CD4-positive, alpha-beta T cell treated with Interferon gamma for 1 hour (primary cell): ENCODE measurements around the gene NCOA5.

ENCODE experiments used
- DNase-seq: peaks from one replicate; pipeline ENCODE4 v3.0.0-alpha.2; 2020

NCOA5 gene

DNA sequence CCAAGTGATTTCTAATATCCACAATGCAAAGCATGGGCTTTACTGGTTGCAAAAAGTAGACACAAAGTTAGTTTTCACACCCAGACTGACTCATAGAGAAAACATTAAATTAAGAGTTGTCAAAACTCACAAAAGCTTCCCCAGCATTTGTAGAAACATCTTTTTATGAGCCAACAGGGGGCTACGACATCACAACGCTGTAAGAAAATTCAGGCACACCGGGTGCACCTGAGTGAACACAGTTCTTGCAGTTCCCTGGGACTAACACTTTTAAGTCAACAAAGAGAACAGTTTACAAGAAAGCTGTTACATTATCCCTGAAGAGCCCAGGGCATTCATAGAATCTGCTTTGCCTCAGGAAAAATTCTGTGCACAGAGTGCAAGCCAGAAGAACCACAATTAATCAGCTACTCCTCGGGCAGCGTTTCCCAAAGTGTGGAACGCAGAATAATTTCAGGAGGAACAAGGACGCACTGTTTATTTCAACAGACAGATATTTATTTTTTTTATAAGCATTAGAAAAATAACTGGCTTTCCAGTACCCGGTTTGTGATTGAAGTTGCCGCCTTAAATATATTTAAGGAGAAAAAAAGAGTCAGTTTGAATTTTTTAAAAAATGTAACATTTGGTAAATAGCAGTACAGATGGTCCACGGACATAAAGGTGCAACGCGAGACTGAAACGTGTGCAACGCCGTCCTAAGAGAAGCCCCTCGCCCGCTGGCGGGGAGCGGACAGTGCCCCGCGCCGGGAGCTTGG is 1.2 kb downstream of the NCOA5 start:
- DNase-seq = no peak

DNA sequence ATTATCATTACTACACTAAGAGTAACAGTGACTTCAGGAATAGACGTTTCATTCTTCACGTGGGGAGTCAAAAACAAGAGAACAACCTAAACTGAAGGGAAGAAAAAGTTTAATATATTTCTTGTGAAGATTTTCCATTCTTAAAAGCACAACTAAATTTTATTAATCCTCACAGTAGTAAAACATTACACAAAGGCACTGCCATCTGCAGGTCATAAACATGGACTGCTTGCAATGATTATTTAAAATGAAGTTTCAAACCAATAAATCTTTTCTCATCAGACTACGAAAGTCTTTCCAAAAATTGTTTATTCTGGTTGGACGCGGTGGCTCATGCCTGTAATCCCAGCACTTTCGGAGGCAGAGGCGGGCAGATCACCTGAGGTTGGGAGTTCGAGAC is 2.6 kb downstream of the NCOA5 start:
- no peak for DNase-seq

DNA sequence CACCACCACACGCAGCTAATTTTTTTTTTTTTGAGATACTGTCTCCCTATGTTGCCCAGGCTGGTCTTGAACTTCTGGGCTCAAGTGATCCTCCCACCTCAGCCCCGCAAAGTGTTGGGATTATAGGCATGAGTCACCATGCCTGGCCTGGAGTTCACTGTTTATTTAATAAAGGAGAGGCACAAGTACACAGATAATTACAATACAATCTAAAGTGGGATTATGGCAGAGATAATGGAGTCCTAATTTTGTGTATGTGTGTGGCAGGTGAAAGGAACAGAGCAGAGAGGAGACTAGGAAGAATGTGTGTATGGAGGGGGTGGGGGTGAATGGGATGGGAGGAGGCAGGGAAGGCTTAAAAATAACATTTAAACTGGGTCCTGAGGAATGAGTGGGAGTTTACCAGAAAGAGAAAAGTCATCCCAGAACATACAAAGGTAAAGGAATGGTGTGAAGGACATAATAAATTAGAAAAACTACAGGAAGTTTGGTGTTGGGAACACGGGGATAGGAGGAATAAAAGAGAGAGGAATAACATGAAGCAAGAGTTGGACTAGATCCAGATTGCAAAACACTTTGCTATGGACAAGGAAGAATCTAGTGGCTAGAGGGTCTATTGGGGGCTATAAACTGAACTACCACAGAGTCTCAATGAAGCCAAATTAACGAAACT is 4.4 kb downstream of the NCOA5 start:
- no peak for DNase-seq

DNA sequence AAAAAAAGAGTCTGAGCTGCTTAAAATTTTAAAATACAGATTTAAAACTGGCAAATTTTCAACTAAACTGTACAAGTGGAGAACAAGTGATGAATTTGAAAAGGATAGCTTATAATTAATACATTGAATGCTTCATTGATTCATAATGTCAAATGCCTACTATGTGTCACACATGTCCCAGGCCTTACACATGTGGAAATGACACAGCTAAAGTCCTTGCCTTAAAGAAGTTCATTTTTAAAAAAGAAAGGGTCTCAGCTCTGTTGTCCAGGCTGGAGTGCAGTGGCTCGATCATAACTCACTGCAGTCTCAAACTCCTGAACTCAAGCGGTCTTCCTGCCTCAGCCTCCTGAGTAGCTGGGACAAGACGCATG is 5.0 kb downstream of the NCOA5 start:
- DNase-seq = no peak

DNA sequence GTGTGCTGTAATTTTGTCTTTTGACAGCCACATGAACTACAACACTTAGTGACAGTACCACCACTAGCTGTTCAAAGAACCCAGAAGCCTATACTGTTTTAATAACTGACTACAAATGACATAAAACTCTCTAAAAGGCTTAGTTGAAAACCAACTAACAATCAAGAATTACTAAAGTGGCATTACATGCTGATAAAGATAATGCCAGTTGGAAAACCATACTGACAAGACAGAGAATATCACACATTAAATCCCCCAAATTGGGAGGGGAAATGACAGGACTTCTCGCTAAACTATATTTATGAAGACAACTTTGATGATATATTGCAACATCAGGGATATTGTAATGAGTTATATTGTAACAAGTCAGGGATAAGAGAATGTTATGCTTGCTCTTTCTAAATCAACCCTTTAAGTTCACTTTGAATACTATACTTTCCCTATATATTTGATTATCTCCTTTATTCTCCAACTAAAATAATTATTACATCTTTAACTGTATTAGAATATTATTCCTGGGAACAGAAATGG is 6.2 kb downstream of the NCOA5 start:
- no peak for DNase-seq

DNA sequence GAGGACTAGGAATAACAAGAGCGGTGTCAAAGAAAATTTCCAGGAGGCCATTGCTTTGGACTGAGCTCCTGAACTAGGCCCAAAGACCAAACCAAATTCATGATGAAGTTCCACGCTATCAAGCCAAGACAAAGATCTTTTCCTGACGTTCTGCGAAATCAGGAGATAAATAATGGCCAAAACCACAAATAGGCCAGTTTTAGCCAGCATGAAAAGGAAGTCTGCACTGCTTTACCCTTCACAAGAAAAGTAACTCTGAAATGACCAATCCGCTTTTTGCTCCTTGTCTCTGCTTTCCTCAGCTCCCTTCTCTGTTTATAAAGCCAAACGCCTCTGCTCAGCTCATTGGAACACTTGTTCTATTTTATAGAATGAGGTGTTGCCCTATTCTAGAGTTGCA is 6.7 kb downstream of the NCOA5 start:
- no peak for DNase-seq

DNA sequence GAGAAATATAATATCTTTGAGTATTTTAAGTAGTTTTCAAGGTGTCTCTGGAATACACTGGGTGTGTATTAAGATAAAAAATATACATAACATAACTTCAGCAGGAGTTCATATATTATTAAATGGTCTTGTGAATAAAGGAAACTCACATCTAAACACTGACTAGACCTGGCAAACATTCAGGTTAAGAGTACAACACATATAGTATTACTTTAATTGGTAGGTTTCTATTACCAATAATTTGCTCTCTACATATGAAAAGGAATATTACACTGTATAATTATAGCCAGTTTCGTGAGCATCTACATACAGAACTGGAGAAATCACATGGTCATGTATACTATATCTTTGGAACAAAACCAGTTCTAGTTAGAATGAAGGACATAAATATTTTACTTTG is 8.7 kb downstream of the NCOA5 start:
- no peak for DNase-seq

DNA sequence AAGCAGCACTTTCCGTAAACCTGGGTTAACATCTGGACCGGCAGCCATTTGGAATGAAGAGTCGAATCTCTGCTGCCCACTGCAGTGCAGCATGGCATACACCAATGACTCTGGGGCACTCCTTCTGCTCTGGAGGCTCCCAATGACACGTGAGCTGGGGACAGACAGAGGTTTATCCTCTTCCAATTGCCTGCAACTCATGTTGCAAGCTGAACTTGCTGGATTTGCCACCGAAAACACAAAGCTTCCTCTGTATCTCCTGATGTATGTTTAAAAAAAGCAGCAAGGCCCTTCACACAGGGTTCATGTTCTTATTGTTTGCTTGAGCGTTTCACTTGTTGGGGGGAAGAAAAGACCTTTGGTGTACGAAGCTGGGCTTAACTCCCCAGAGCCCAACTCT is 10.8 kb downstream of the NCOA5 start:
- DNase-seq = no peak

DNA sequence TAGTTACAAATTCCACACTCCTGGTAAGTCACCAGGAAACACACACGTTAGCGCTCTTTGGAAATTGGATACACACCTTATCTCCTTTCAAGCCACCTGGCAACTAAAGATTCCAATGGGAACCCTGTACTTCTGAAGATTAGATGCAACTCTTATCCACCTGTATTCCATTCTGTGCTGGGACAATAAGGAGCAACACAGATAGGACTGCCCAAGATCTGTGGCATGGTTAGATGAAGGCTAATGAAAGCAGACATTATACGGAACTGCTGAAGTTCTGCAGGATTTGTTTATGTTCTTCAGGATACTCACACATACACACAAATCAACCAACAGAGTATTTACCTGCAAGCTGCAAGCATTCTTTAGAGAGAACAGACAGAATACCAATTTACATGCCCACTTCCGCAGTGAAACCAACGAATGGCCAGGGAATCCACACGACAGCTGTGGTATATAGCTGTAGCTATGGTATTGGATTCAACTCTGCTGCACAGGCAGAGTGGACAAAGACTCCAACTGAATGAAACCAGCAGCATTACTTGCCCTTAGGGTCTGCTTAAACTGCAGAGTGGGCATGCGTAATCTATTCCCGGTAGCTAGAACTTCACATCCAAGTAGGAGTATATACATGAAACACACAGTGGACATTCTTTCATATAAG is 12.0 kb downstream of the NCOA5 start:
- no peak for DNase-seq

DNA sequence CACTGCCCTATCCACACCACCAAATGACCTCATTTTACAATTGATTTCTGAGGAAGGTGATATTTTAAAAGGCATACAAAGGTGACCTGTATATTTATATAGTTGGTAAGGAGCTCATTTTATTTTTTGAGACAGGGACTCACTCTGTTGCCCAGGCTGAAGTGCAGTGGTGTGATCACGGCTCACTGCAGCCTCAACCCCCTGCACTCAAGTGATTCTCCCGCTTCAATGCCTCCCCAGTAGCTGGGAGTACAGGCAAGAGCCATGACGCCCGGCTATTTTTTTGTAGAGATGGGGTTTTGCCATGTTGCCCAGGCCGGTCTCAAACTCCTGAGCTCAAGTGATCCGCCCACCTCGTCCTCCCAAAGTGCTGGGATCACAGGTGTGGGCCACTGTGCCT is 13.0 kb downstream of the NCOA5 start:
- DNase-seq = no peak

DNA sequence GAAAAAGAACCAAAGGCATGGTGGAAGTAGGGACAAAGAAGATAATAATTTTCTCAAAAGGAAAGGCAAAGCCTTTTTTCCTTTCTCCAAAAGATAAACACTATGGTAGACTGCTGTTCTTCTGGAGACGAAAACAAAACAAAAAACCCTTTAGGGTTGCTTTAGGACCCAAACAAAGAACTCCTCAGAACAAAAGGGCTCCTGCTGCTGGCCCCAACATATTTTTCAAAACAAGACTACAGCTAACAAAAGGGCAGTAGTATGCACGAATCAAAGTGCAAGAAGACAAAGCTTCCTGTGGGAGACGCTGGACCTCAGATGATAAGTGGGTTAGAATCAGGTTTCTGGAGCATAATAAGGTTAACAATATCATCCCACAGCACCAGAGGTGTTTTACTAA is 15.8 kb downstream of the NCOA5 start:
- DNase-seq = no peak

DNA sequence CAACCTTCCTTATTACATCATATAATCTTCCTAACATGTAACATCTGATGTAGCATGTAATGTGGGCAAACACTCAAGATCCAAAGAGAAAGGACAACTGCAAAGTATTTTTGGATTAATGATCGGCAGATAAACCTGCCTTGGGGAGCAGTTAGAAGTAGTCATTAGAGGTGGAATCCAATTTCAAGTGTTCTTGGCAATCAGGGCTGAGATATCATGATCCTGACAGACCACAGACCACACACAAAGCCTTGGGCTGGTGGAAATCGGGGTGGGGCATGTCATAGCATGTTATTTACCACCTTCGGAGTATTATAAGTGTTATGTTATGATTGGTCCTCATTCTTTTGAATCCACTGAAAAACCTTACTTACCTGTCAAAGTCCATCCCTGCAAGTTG is 16.3 kb downstream of the NCOA5 start:
- DNase-seq = no peak

DNA sequence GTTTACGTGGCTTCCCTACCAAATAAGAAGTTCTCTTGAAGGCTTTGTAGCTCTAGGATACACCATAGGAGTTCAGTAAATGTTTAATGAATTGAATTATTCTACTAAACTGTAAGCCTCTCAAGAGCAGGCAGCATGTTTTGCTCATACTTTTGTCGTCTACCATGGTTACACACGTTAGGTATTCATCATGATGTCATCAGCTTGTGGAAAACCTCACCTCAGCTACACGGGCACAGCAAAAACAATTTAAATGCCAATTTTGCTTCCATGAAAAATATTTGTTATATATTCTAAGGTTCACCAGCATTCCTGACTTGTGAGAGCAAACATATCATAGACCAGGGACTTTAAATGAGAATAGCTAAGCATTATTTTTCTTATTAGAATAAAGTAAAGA is 16.7 kb downstream of the NCOA5 start:
- no peak for DNase-seq

DNA sequence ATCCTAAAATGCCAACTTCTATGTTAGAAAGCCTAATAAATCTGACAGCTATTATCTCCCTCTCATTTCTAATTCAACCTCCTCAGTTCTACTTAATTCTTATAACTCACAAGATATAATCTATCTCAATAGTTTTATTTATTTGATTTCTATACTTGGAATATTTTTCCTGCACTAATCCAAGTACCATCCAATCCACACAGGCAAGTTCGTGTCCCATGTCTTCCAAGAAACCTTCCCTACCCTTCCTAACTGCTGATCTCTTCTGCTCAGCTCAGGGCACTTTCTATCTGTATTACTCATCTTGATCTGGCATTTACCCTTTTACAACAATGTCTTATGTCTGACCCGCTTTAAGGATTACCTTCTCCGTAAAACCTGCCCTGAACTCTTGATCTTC is 18.2 kb downstream of the NCOA5 start:
- no peak for DNase-seq

DNA sequence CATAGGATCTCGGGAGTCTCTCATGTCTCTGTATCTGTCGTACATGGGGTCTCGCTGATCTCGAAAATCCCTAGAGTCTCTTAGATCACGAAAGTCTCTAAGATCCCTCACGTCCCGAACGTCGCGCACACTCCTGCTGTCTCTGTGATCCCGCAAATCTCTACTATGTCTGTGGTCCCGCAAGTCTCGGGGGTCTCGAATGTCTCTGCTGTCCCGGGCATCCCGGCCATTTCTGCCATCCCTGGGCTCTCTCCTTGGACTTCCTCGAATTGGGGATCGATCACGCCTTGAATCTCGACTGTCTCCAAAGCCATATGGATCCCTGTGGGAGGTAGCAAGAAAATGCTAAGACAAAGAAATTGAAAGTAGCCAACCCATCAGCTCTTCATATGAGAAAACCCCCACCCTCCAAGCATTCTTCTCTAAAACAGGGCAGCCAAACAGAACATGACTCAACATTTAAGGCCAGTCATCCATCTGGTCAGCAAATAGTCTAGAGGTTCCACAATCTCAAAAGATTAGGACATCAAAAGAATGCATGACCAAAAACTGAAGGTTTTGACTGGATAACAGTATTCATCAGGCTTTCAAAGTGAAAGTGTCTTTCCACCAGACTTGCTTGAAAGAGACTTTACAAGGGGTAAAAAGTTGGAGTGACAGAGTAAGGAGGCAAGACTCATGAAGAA is 19.4 kb downstream of the NCOA5 start:
- DNase-seq = no peak

DNA sequence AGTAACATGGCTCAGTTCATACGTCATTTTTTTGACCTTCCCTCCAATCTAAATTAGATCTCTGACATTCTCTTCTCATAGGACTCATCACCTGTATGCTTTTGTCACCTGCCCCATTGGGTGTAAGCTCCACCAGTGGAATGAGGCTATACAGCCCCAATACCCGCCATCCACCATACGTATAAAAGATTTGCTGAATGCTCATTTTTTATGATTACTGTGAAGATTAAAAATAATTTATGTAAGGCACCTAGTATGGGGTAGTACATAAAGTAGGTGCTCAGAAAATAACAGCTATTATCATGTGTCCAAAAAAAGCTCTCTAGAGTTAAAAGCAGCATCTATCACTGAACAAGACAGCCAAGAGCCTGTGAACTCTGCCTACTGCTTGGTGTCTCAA is 24.1 kb downstream of the NCOA5 start:
- no peak for DNase-seq

DNA sequence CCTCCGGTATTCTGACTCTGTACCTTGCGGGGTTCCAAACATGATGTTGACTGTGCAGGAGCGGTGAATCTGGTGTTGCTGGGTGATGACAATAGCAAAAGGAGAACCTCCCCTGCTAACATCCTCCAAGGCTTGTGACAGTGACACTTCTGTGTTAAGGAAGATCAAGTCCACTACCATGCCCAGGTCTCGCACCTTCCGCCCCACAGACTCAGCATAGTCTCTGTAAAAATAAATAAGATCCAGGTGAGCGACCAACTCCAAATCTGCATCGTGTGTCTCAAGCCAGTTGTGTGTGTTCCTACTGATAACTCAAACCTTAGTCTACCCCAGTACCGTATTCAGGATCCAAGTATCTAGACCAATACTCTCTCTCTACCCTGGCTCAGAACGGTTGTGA is 24.8 kb downstream of the NCOA5 start:
- no peak for DNase-seq

DNA sequence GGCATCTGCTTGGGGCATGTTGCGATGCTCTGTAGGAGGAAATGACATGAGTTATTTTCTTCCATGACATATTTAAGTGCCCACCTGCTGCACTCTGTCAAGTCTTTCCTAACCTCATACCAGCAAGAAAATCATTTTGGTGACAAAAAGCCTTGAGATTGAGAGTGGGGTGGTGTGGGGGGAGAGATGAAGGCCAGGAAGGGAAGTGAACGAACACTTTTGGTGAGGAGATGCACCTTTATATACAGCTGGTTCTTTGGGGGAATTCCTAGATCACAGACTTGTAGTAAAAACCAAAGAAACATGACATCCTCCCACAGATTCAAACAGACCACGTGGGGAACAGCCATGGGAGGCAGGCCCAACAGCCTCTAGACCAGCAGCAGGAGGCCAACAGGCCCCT is 26.1 kb downstream of the NCOA5 start:
- no peak for DNase-seq

DNA sequence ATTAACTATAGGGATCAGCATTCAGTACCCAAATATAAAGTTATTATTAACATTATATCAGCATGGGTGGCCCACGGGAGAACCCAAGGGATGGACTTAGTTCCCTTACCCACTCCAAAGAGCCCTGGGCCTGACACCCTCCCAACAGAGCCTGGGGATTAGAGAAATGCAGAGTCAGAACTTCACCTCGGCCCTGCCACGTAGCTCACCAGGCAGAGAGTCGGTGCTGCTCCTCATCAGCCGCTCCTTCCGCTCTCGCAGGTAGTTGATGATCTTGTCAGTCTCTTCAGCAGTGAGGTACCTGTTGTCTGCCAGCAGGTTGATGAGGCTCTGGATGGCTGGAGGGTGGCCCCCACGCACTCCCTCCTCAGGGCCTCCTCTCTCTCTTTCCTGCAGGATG is 26.6 kb downstream of the NCOA5 start:
- DNase-seq = no peak

DNA sequence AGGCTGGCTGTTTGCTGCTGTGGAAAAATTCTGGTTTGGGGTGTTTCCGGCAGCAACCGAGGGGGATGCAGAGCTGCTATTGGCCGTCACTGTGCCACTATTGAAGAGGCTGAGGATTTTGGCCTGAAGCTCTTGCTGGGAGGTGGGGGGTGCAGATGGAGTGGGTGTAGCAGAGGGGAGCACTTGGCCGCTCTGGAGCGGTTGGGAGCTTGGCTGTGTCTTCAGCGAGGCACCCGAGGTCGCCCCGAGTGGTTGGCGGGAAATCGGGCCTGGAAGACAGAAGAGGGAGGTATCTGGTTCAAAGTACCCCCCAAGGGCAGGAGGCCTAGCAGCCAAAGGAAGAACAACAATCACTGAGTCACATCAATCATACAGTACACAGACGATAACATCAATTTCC is 27.1 kb downstream of the NCOA5 start:
- no peak for DNase-seq

DNA sequence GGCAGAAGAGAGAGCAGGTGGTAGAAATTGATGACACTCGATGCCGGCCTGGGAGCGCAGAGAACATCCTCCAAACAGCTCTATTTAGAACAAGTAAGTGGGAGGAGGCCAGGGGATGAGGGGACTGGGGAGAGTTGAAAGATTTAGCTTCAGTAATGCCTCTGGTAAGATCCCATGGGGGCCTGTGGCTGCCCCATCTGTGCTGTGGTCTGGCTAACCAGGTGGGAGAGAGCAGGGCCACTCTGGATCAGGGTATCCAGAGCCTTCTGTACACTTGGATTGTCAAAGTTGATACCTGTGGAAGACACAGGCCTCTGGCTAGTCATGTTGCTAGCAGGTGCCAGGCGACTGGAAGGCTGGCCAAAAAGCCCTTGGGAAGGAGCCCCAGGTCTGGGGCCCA is 27.6 kb downstream of the NCOA5 start:
- no peak for DNase-seq

DNA sequence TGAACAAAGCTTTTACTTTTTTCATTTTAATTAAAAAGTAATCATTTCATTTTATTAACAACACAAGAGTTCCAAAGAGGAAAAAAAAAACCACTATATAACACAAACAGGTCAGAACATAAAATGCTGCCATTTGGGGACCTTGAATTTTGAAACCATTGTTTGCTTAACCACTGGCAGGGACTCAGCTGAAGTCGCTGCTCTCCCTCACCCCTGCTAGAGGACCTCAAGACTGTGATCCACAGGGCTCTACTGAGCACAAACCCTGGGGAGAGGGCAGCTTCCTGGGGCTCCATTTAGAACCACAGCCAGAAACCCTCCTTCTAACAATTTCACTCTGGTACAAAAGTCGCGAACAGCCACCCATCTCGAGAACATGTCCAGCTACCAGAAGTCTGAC is 28.8 kb downstream of the NCOA5 start:
- no peak for DNase-seq

DNA sequence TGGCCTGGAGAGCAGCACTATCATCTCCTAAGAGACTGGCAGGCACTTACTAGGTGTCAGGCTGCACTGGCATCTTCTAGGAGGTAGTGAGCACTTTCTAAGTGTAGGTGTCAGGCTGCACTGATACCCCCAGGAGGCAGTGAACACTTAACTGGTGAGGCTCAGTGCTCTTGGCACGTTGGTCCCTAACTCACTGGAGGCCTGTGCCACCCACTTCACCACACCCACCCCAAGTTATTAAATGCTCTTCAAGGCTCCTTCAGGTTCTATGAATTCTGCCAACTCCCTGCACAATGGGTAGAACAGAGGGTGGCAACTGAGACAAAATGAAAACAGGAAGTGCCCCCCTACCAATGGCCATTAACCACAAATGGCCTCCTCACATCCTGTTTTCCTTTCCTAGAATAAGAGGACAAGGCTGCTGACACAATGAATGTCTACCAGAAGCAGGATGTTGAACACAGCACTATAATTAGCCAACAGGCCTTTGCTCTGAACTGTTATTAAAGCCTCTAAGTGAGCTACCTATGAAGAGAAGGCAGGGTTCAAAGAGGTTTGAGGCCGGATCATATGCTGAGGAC is 29.4 kb downstream of the NCOA5 start:
- no peak for DNase-seq
